ENCODE results near the gene NRG2. TPM values are rescaled to one million over a fixed set of nuclear protein-coding genes. Genes with fewer than 3 reads are reported as not detected.

The NRG2 gene
- total RNA-seq, 6 experiments from 2014 or later: 0.07 to 0.77 (median 0.14) TPM; not detected in 1

DNA sequence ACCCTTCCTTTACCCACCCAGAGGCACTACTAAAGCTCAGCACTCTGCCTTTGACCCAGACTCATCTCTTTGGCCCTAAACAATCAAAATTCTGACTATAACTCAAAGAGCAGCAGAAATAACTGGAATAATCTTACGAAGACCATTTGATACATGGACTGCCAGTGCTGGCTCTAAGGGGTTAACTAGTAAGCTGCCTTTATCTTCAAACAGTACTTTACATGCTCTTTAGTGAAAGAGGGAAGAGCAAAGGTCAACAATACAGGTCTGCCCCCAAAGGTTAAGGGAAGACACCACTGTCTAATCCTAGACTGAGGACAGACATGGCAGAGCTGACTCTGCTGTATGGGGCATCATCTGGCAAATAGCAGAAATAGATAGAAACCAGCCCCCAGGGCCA, 45.8 kb downstream of the NRG2 start:
- no peak overlapping the region for H3K27ac ChIP-seq
- no peaks in the 10 kb centered on the region for H3K4me1 ChIP-seq
- ATAC-seq (no peak), DNase-seq (no peak)
- H3K27me3 ChIP-seq: no peaks in the 10 kb centered on the region
- intact Hi-C loops (cut with DNase I): no loop called here
- TF ChIP-seq, protein P1, sequence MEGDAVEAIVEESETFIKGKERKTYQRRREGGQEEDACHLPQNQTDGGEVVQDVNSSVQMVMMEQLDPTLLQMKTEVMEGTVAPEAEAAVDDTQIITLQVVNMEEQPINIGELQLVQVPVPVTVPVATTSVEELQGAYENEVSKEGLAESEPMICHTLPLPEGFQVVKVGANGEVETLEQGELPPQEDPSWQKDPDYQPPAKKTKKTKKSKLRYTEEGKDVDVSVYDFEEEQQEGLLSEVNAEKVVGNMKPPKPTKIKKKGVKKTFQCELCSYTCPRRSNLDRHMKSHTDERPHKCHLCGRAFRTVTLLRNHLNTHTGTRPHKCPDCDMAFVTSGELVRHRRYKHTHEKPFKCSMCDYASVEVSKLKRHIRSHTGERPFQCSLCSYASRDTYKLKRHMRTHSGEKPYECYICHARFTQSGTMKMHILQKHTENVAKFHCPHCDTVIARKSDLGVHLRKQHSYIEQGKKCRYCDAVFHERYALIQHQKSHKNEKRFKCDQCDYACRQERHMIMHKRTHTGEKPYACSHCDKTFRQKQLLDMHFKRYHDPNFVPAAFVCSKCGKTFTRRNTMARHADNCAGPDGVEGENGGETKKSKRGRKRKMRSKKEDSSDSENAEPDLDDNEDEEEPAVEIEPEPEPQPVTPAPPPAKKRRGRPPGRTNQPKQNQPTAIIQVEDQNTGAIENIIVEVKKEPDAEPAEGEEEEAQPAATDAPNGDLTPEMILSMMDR (IDR thresholded peaks at IDR 0.05): no peak
- TF ChIP-seq POLR2A (IDR thresholded peaks at IDR 0.05): no peak
- H3K9me3 ChIP-seq: no peaks in the 10 kb centered on the region
- H3K36me3 ChIP-seq: no peaks in the 10 kb centered on the region
- whole genome bisulfite sequencing (ENCODE audit: insufficient coverage, low coverage, low lambda C conversion rate, missing lambda C conversion rate): no CpG with 5 or more reads among the region's 1 CpG
- H3K4me3 ChIP-seq: no peak overlapping the region

DNA sequence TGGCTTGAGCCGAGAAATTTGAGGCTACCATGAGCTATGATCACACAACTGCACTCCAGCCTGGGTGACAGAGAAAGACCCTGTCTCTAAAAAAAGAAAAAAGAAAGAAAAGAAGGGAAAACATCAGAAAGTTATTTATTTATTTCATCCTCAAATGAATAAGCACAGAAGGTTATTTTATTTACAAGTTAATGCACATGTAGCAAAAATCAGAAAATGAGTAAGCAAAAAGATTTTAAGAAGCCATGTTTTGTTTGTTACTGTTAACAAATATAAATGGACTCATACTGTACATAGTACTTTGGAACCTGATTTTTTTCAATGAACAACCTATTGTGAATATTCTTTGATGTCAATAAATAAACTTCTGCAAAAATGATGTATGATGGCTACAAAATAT, 47.2 kb downstream of the NRG2 start:
- DNase-seq (no peak), ATAC-seq (no peak)
- no peak for TF ChIP-seq POLR2A (IDR thresholded peaks at IDR 0.05)
- TF ChIP-seq, protein P1 (IDR thresholded peaks at IDR 0.05): no peak
- Histone ChIP-seq H3K36me3 (no peaks in the 10 kb centered on the region), H3K27me3 (no peaks in the 10 kb centered on the region), H3K4me1 (no peaks in the 10 kb centered on the region), H3K4me3 (no peak overlapping the region), H3K9me3 (no peaks in the 10 kb centered on the region), H3K27ac (no peak overlapping the region)
- WGBS (ENCODE audit: insufficient coverage, low coverage, low lambda C conversion rate, missing lambda C conversion rate): 100% methylated on average over 1 of the region's 1 CpG
- intact Hi-C loops (cut with DNase I): no loop called here

DNA sequence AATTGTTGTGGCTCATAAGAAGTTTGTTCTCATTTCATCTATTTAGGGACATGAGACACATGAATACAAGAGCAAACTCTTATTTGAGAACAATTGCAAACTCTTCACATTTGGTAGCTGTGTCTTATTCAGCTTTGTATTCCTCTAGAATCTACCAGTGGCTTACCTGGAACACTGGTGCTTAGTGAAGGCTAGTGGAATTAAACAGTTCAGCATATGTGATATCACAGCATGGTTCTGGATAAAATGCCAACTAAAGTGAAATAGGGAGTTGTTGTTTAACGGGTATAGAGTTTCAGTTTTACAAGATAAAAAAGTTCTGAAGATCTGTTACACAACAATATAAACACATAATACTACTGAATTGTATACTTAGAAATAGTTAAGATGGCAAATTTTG, 48.9 kb downstream of the NRG2 start:
- no peaks in the 10 kb centered on the region for H3K9me3 ChIP-seq
- TF ChIP-seq, protein P1 (IDR thresholded peaks at IDR 0.05): no peak
- no peak for TF ChIP-seq POLR2A (IDR thresholded peaks at IDR 0.05)

DNA sequence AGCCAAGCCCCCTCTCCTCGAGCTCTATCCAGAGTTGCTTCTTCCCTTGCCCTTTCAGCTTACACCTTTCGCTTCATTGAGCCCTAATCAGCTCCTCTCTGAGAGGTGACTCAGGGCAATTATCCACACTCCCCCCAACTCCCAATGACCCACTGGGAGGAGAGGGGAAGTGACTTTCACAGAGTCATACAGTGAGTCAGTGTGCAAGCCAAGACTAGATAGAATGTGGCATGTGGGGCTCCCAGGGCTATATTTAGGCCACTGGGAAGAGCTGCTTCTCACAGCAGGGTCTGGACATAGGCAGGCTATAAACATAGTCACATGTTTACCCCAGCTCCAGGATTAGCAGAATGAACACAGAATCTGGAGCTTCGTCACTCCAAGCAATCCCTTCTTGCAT, 57.4 kb downstream of the NRG2 start:
- 57% methylated on average over 3 of the region's 3 CpGs for WGBS (ENCODE audit: insufficient coverage, low coverage, low lambda C conversion rate, missing lambda C conversion rate)
- TF ChIP-seq, protein P1 (IDR thresholded peaks at IDR 0.05): no peak
- TF ChIP-seq POLR2A (IDR thresholded peaks at IDR 0.05): no peak
- no peaks in the 10 kb centered on the region for H3K27me3 ChIP-seq
- no peaks in the 10 kb centered on the region for H3K4me1 ChIP-seq
- no peaks in the 10 kb centered on the region for H3K9me3 ChIP-seq
- no peak overlapping the region for H3K27ac ChIP-seq
- intact Hi-C loops (cut with DNase I): no loop called here
- no peak overlapping the region for H3K4me3 ChIP-seq
- H3K36me3 ChIP-seq: no peaks in the 10 kb centered on the region
- DNase-seq (no peak), ATAC-seq (no peak)

More for the DNA sequence above, 48.9 kb downstream of the NRG2 start:
- DNase-seq (no peak), ATAC-seq (no peak)
- intact Hi-C loops (cut with DNase I): no loop called here
- H3K27me3 ChIP-seq: no peaks in the 10 kb centered on the region
- WGBS (ENCODE audit: insufficient coverage, low coverage, low lambda C conversion rate, missing lambda C conversion rate): 75% methylated on average over 1 of the region's 1 CpG
- no peaks in the 10 kb centered on the region for H3K36me3 ChIP-seq
- no peak overlapping the region for H3K27ac ChIP-seq
- no peaks in the 10 kb centered on the region for H3K4me1 ChIP-seq
- H3K4me3 ChIP-seq: no peak overlapping the region

DNA sequence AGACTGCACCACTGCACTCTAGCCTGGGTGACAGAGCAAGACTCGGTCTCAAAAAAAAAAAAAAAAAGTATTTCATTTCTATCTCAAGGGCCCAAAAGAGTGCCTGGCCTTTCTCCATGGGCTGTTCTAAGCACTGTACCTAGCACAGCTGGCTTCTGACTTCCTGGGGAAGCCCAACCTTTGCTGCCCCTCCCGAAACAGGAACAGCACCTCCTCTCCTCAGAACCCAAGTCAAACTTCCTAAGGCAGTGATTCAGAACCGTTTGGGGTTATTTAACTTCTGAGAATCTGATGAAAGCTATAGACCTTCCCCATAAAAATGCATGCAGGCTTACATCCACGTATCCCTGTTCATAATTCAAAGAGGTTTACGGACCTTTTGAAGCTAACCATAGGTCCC, 57.8 kb downstream of the NRG2 start:
- intact Hi-C loops (cut with DNase I): no loop called here
- no peaks in the 10 kb centered on the region for H3K36me3 ChIP-seq
- H3K27ac ChIP-seq: no peak overlapping the region
- no peaks in the 10 kb centered on the region for H3K4me1 ChIP-seq
- DNase-seq: no peak
- H3K9me3 ChIP-seq: no peaks in the 10 kb centered on the region
- no peak overlapping the region for H3K4me3 ChIP-seq
- ATAC-seq: no peak
- 37% methylated on average over 5 of the region's 5 CpGs for WGBS (ENCODE audit: insufficient coverage, low coverage, low lambda C conversion rate, missing lambda C conversion rate)
- no peak for TF ChIP-seq POLR2A (IDR thresholded peaks at IDR 0.05)
- TF ChIP-seq, protein P1 (IDR thresholded peaks at IDR 0.05): no peak
- H3K27me3 ChIP-seq: no peaks in the 10 kb centered on the region
